ENCODE measurements around the gene ANKRD31. TPM values are rescaled to one million over a fixed set of nuclear protein-coding genes. Genes with fewer than 3 reads are reported as not detected.

Gene ANKRD31
- polyA plus RNA-seq, 1 experiment: 0.02 TPM

DNA sequence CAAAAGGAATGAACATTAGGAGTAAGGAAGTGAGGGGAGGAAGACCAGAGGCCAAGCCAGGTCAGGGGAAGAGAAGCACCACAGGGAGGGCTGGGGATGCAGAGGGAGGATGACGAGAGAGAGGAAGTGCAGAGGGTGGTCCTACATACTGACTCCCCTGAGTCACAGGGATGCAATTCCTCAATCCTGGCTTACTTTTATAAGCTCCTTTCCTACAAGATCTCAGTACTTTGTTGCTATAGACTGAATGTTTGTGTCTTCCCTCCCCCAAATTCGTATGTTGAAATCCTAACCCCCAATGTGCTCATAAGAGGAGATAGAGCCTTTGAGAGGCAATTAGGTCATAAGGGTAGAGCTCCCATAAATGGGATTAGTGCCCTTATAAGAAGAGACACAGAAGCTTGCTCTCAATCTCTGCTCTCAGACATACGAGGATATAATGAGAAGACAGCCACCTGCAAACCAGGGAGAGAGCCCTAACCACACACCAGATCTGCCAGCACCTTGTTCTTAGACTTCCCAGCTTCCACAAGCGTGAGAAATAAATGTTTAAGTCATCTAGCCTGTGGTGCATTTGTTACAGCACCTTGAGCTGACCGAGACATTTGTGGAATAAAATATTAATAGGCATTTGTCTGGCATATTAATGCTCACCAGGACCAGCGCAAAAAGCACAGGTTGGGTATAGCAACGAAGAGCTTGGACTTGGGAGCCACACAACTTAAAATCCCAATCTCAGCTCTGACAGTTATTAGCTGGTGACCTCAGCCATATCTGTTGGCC, 217.7 kb downstream of the ANKRD31 start:
- Histone ChIP-seq H3K36me3 (ENCODE audit: control insufficient read depth, insufficient read depth, low read length) (no peaks in the 10 kb centered on the region), H3K4me3 (ENCODE audit: low read depth, low read length) (no peak overlapping the region), H3K27me3 (ENCODE audit: control insufficient read depth, insufficient read depth, low read length) (no peaks in the 10 kb centered on the region)
- no peak for DNase-seq (ENCODE audit: low read depth)
- ChIA-PET POLR2A (no interaction called here), CTCF (interaction anchor here (1.0 to 1.4 kb wide), 2 partner anchors 8 to 11 kb away, joined by 3 read pairs; no protein-coding TSS in a partner anchor)
- TF ChIP-seq, protein P1, sequence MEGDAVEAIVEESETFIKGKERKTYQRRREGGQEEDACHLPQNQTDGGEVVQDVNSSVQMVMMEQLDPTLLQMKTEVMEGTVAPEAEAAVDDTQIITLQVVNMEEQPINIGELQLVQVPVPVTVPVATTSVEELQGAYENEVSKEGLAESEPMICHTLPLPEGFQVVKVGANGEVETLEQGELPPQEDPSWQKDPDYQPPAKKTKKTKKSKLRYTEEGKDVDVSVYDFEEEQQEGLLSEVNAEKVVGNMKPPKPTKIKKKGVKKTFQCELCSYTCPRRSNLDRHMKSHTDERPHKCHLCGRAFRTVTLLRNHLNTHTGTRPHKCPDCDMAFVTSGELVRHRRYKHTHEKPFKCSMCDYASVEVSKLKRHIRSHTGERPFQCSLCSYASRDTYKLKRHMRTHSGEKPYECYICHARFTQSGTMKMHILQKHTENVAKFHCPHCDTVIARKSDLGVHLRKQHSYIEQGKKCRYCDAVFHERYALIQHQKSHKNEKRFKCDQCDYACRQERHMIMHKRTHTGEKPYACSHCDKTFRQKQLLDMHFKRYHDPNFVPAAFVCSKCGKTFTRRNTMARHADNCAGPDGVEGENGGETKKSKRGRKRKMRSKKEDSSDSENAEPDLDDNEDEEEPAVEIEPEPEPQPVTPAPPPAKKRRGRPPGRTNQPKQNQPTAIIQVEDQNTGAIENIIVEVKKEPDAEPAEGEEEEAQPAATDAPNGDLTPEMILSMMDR (IDR thresholded peaks at IDR 0.05; ENCODE audit: insufficient read depth, low read depth, low read length): no peak

Small RNAs within 50 kb of the gene (small RNA-seq; reads per million reads assigned to genes)
- not detected for gene SUMO2P5 (ENCODE audit: insufficient read length, low read depth, low replicate concordance)

Other genes starting within 250 kb of the ANKRD31 start
- gene GCNT4, start 184.3 kb downstream of the ANKRD31 start, polyA plus RNA-seq (2011; rRNA removed): 3.7 and 10.1 TPM in 2 replicates
- 8.1 and 14.5 TPM in 2 replicates for gene HMGCR, start 100.3 kb upstream of the ANKRD31 start, polyA plus RNA-seq (2011; rRNA removed)

Data from BJ (cell line).